GM12891 (cell line): ENCODE results near the gene BHLHA15.

ENCODE experiments used
- DNase-seq: peaks from one replicate; pipeline ENCODE4 v3.0.0; 2011; ENCODE audit warnings: low spot score; ENCODE audit not compliant: insufficient read length
- FAIRE-seq: peaks from 2 replicates; lab custom pipeline; 2011; peaks lifted over from hg19 to GRCh38; lab: Jason Lieb, UNC
- PAX5 ChIP-seq: IDR thresholded peaks from 2 replicates; pipeline ENCODE4 v1.6.1; 2011; ENCODE audit warnings: low read length, moderate library complexity, mild to moderate bottlenecking; ENCODE audit not compliant: insufficient read depth, severe bottlenecking
- POLR2A ChIP-seq: IDR thresholded peaks from 2 replicates; pipeline ENCODE4 v1.6.1; 2011; ENCODE audit warnings: low read depth, low read length, control low read depth
- POLR2AphosphoS5 ChIP-seq: IDR thresholded peaks from 2 replicates; pipeline ENCODE4 v1.6.1; 2011; ENCODE audit warnings: low read depth, low read length, control low read depth
- POU2F2 ChIP-seq: IDR thresholded peaks from 2 replicates; pipeline ENCODE4 v1.6.1; 2011; ENCODE audit warnings: low read depth, mild to moderate bottlenecking, control low read depth, low read length, moderate library complexity
- SPI1 ChIP-seq: IDR thresholded peaks from 2 replicates; pipeline ENCODE4 v1.6.1; 2011; ENCODE audit warnings: low read depth, low read length, control low read depth
- TAF1 ChIP-seq: IDR thresholded peaks from 2 replicates; pipeline ENCODE4 v1.6.1; 2011; ENCODE audit warnings: low read depth, low read length, control low read depth

BHLHA15 gene

DNA sequence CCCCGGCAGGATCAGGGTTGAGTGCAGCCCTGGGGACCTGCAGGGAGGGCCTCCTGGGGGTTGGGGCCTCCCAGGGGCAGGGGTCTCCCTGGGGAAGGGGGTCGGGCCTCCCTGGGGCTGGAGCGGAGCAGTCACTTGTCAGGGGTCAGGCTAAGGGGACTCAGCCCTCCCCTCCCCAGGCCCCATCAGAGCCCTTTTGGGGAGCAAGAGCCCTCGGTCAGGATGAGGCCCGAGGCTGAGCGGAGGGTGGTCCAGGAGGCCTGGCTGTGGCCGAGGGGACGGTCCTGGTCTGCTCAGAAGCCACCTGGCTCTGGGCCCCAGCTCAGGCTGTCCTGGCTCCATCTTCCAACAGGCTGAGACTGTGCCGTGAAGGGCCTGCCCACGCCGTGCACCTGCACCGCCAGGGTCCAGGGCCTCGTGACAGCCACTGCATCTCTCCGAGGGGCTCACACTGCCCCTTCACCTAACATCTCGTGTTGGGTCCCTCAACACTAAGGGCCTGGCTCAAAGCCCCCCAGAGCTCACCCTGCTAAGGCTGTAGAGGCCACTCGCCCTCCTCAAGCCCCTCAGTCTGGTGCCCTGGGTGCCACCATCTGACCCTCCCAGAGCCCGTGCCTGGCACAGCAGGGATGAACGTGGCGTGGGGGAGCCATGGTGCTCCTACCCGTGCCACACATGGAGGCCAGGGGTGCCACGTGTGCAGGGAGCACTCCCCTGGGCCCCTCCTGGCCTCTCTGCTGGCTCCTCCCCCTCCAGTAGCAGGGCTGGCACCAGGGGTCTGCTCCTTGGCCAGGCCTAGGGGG is 12.9 kb downstream of the BHLHA15 start:
- TF ChIP-seq SPI1 (no peak), POLR2AphosphoS5 (no peak), PAX5 (no peak), POU2F2 (no peak)
- FAIRE-seq (no peak), DNase-seq (no peak)

DNA sequence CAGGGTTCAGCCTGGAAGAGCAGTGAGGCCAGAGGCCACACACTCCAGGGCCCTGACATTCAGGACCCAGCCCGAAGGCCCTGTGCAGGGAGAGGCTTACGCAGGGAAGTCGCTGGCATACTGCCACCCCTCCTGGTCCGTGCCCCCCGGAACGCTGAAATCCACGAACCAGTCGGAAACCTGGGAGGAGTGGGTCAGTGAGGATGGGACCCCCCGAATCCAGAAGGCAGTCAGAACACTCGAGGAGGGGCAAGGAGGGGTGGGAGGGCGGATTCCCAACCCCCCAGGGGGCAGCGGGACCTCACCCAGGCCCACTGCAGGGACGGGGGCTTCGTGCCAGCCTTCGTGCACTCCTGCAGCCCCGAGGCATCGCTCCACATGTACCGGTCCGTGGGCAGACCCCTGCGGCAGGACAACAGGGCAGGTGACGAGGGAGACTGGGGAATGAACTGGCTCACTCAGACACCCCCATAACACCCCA is 13.5 kb downstream of the BHLHA15 start:
- FAIRE-seq (no peak), DNase-seq (no peak)
- TF ChIP-seq POU2F2 (no peak), POLR2AphosphoS5 (no peak), SPI1 (no peak), PAX5 (no peak), POLR2A (no peak), TAF1 (no peak)

DNA sequence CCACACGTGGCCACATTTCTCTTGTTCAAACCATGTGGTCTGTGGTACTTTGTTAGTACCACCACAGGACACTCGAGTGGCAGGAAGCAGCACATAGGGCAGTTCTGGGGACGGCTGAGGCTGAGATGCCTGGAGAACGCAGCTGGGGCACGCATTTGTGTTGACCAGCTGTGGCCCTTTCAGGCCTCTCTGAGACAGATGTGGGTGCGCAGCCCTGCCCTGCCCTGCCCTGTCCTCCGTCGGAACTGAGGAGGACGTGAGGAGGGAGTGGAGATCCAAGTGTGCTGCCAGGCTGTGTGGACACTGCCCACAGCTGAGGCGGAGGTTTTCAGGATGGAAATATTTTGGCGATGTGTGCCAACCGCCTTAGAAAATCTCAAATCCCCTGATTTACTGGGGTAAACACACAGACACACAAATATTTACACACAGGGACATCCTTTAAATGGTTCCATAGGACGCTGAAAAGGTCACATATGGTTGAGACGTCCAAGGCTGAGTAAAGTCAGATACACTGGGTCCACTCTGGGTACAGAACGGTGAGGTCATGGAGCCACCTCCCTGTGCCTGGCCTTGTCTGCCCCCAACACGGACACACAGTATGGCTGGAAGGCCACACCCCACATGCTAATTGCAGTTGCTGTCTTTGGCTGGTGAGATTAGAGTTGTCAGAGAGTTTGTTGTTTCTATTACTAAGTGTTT is 14.8 kb downstream of the BHLHA15 start:
- no peak for DNase-seq
- no peak for FAIRE-seq
- TF ChIP-seq POLR2AphosphoS5 (no peak), TAF1 (no peak), POU2F2 (no peak), PAX5 (no peak), SPI1 (no peak), POLR2A (no peak)

DNA sequence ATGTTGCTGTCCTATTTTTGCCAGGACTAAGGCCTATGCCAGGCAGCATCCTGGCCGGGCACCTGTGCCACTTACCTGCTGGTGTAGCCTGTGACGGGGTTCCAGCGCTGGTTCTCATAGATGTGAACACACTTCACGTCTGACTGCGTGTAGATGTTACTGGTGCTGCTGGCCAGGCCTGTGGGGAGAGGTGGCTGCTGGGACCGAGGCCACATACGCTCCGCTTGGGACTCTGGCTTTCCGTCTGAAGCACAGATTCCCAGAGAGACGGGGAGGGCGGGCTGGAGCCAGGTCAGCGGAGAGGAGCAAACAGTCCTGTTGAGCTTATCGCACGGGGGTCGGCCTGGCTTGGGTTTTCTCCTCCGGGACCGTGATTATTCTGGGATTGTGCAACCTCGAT is 16.7 kb downstream of the BHLHA15 start:
- no peak for DNase-seq
- TF ChIP-seq SPI1 (no peak), POLR2AphosphoS5 (no peak), TAF1 (no peak)
- no peak for FAIRE-seq

DNA sequence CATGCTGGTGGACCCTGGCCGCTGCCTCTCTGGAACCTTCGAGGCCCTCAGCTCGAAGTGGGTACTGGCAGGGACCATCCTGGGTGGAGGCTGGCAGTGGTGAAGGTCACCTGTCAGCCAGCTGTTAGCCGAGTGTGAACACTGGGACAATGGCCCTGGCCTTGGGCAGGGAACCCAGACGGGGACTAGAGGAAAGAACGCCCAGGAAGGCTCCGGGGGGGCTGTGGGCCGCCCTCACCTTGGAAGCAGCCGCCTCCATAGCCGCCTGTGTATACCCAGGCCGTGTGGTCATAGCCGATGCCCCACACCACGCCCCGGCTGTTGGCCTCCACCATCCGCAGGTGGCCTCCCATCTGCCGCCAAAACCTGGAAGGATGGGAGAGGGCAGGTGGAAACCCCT is 17.6 kb downstream of the BHLHA15 start:
- DNase-seq (no peak), FAIRE-seq (no peak)
- TF ChIP-seq PAX5 (no peak), SPI1 (no peak), TAF1 (no peak), POU2F2 (no peak), POLR2A (no peak), POLR2AphosphoS5 (no peak)

DNA sequence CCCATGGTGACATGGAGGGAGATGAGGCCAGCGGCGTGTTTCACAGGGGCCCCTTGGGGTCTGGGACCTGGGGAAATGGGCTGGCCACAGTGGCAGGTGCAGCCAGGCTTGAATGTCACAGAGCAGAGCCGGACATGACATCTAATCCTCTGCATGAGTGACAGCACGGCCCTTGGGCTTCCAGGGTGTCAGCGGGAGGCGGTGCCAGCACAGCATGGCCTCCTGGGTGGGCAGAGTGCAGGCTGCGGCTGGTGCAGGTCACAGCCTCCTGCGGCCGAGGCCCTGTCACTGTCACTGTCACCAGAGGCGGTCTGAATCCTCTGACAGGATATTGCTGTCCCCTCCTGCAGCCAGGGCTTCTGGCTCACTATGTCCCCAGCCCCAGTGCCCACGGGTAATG is 18.2 kb downstream of the BHLHA15 start:
- DNase-seq, result no peak
- no peak for FAIRE-seq

DNA sequence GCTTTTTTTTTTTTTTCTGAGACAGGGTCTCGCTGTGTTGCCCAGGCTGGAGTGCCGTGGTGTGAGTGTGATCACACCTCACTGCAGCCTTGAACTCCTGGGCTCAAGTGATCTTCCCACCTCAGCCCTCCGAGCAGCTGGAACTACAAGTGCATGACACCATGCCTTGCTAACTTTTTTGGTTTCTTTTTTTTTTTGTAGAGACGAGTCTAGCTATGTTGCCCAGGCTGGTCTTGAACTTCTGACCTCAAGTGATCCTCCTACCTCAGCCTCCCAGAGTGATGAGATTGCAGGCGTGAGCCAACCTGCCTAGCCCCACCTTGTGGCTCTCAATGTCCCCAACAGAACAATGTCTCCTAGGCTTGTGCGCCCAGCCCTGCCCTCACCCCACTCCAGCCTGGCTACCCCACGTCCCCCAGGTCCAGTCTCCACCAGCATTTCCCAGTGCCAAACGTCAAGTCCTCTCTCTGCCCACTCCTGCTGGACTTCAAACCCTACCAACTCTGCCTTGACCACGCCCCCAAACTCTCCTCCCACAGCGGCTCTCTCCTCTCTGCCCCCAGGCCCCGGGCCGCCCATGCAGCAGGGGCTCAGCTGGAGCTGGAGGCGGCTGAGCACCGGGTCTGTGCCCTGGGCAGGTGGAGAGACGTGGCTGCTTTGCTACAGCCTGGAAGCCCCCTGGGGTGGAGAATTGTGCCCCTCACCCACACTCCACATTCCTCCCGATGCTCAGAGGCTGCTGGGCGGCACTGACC is 18.9 kb downstream of the BHLHA15 start:
- TF ChIP-seq POLR2AphosphoS5 (no peak), POLR2A (no peak), POU2F2 (no peak), SPI1 (no peak), PAX5 (no peak), TAF1 (no peak)
- no peak for DNase-seq
- FAIRE-seq, result no peak

More for the DNA sequence above, 18.2 kb downstream of the BHLHA15 start:
- no peak for TF ChIP-seq TAF1
- TF ChIP-seq SPI1, result no peak
- no peak for TF ChIP-seq POLR2A
- no peak for TF ChIP-seq PAX5
- TF ChIP-seq POLR2AphosphoS5, result no peak
- TF ChIP-seq POU2F2, result no peak

DNA sequence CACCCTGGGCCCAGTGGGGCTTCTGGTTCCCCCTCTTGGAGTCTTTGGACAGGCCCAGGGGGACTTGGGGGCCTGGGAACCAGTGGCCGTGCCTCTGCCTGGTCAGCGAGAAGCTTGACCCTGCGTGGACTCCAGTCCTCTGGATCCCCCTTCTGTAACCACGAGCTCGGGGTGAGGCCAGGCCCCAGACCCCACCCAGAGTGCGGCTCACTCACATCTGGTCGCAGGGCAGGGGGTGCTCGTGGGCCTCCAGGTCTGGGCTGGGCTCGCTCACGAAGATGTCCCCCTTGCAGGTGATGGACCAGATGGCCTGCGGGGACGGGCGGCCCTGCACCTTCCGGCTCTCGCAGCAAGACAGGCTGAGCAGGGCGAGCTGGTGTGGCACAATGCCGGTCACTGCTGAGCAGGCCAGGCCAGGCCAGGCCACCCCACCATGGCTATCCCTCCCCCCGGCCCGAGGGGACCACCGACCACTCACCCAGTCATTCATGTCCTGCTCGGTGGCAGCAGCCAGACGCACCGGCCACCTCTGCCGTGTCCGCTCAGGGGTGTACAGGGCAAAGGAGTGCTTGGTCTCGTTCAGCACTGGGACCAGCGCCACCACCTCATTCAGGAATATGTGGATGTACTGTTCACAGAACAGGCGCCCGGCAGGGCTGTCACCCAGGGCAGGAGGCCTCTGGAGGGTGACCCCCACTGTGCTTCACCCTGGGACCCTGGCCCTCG is 19.7 kb downstream of the BHLHA15 start:
- FAIRE-seq (no peak), DNase-seq (no peak)
- no peak for TF ChIP-seq SPI1

DNA sequence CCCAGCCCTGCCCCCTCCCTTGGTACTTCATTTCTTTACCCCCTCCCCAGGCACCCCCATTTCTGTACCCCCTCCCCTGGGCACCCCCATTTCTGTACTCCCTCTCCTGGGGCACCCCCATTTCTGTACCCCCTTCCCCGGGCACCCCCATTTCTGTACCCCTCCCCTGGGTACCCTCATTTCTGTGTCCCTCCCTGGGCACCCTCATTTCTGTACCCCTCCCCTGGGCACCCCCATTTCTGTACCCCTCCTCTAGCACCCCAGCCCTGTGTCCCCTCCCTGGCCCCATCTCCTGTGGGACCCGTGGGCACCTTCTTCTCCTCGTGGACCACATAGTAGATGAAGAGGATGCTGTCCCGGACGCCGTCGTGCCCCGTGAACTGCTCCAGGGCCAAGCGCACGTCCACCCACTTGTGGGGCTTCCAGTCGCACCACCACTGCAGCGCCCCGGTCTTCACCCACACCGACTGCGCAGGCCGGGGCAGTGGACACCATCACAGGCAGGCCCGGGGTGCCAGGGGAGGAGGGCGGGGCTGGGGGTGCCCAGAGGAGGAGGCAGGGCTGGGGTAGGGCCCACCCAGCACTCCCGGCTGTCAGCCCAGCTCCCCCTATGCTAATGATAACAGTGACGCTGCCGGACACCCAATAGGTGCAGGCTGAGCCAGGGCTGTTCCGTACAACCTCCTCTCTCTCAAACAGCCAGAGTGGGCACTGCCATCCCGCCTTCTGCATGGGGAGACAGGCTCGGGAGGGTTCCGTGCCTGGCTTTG is 20.4 kb downstream of the BHLHA15 start:
- TF ChIP-seq PAX5, result no peak
- TF ChIP-seq POU2F2, result no peak
- TF ChIP-seq SPI1, result no peak
- TF ChIP-seq POLR2A, result no peak
- no peak for TF ChIP-seq TAF1
- TF ChIP-seq POLR2AphosphoS5, result no peak
- no peak for FAIRE-seq
- no peak for DNase-seq

DNA sequence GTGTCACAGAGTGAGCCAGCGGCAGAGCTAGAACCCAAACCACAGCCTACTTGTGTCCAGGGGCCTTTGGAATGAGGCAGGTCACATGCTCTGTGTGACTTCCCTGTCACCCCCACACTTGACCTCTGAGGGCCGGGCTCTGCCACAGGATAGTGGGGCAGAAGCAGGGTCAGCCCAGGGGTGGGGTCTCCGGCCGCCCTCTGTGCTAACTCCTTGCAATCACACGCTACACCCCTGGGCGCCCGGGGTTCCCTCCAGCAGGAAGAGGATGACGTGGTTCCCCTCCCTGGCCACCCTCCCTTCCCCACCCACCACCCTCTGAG is 21.0 kb downstream of the BHLHA15 start:
- FAIRE-seq (no peak), DNase-seq (no peak)
- TF ChIP-seq POLR2AphosphoS5 (no peak), SPI1 (no peak), PAX5 (no peak), POLR2A (no peak), POU2F2 (no peak), TAF1 (no peak)
